Transverse colon (tissue), 4 donors: ENCODE data around the gene ABHD5.

ENCODE experiments used
- EP300 ChIP-seq: sonication (generic); formaldehyde crosslinking; IDR thresholded peaks from one replicate; pipeline ENCODE4 v1.6.1; 2017; ENCODE audit warnings: antibody characterized with exemption, low read depth
- POLR2A ChIP-seq: fragments of 450-650 bp; IDR thresholded peaks from one replicate; pipeline ENCODE4 v1.6.1; 2016; ENCODE audit warnings: antibody characterized with exemption, mild to moderate bottlenecking, moderate library complexity
- POLR2AphosphoS5 ChIP-seq, 3 donors: sonication (generic); formaldehyde crosslinking; IDR thresholded peaks; one replicate each; pipeline ENCODE4 v1.6.1; 2016; ENCODE audit warnings: antibody characterized with exemption in 3 of 3
- TF ChIP-seq, protein P1 (sequence below), 5 experiments: fragments of 200-600 bp in 3 of 5; fragments of 450-650 bp in 2 of 5; sonication (generic) in 3 of 5; IDR thresholded peaks; 1 replicate in 2 of 5; 2 replicates in 3 of 5; pipeline ENCODE4 v1.5.1; 2016 to 2017; ENCODE audit warnings: antibody characterized with exemption in 5 of 5, inconsistent platforms in 3 of 5, mild to moderate bottlenecking in 2 of 5, moderate library complexity in 1 of 5

DNA sequence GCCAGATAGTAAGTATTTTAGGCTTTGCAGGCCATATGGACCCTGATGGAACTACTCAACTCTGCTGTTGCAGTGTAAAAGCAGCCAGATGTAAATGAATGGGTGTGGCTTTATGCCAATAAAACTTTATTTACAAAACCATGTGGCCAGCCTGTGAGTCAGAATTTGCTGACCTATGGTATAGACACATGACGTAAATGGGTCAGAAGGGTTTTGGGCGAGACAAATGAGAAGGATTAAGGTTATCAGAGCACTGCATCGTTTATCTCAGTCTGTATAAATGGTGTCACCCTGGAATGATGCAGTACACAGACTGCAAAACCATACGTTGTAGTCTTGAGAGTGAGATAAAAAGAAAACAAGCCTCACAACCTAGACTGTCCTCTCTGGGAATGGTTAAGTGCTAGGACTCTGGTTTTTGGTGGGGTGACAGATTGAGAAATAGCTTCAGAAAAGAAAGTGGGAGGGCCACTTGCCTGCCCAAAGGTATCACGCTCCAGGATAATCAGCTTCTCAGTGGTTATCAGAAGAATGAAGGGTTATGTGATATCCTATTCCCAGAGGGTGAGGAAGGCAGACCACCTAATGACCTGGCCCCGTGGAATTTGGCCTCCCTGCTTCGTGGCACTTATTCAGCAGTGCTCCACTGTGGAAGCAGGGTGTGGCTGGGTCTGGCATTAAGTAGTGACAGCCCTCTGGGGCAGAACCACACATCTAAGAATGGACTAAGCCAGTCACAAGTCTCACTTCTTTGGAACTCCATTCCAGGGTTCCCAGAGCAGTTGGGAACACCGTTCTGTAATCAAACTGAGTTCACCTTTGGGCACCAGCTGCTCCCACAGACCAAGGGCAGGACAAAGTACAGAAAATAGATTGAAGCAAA, 46.1 kb downstream of the ABHD5 start:
- TF ChIP-seq POLR2A = peak; percentile 30
- TF ChIP-seq, protein P1, sequence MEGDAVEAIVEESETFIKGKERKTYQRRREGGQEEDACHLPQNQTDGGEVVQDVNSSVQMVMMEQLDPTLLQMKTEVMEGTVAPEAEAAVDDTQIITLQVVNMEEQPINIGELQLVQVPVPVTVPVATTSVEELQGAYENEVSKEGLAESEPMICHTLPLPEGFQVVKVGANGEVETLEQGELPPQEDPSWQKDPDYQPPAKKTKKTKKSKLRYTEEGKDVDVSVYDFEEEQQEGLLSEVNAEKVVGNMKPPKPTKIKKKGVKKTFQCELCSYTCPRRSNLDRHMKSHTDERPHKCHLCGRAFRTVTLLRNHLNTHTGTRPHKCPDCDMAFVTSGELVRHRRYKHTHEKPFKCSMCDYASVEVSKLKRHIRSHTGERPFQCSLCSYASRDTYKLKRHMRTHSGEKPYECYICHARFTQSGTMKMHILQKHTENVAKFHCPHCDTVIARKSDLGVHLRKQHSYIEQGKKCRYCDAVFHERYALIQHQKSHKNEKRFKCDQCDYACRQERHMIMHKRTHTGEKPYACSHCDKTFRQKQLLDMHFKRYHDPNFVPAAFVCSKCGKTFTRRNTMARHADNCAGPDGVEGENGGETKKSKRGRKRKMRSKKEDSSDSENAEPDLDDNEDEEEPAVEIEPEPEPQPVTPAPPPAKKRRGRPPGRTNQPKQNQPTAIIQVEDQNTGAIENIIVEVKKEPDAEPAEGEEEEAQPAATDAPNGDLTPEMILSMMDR (IDR thresholded peaks at IDR 0.05) = no peak
- peak in 2 of 3 donors; percentile 22 to 57 for TF ChIP-seq POLR2AphosphoS5 (IDR thresholded peaks at IDR 0.05)
- TF ChIP-seq EP300 = peak; percentile 47
